ENCODE measurements around the gene WDR41.
"Not testable (repeated sequence)": the region's sequence is repeated elsewhere in the genome, so short reads cannot be mapped to it uniquely, and the experiment has no call there.

Gene WDR41, protein sequence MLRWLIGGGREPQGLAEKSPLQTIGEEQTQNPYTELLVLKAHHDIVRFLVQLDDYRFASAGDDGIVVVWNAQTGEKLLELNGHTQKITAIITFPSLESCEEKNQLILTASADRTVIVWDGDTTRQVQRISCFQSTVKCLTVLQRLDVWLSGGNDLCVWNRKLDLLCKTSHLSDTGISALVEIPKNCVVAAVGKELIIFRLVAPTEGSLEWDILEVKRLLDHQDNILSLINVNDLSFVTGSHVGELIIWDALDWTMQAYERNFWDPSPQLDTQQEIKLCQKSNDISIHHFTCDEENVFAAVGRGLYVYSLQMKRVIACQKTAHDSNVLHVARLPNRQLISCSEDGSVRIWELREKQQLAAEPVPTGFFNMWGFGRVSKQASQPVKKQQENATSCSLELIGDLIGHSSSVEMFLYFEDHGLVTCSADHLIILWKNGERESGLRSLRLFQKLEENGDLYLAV
- total RNA-seq = 53.8 to 116 (median 79.1) reads per million in 18 experiments

GRCh38 chr5:77491783-77492652 is at the start of gene WDR41:
Gene WDR41 (minus strand): TSS chr5:77492316. CDS start chr5:77492220, 96 bp downstream.
- DNase-seq = peak; percentile 96 to 98

- DNase-seq = no peak
These were observed 39.2 kb upstream of the WDR41 start for GRCh38 chr5:77531297-77531696.

- no peak for DNase-seq
These were observed 26.2 kb upstream of the WDR41 start for GRCh38 chr5:77518304-77518703.

DNA sequence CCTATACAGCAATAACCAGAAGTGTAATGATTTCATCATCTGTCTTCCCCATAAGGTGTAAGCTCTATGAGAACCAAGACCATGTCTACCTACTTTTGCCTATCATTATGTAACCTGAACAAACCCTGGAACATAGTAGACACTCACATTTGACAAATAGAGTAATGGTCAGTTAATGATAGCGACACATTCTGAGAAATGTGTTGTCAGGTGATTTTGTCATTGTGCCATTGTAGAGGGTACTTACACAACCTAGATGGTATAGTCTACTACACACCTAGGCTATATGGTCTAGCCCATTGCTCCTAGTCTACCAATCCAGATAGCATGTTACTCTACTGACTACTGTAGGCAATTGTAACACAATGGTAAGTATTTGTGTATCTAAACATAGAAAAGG is 22.3 kb upstream of the WDR41 start:
- DNase-seq = no peak

GRCh38 chr5:77513321-77513720 is 21.2 kb upstream of the WDR41 start:
- DNase-seq = no peak

DNA sequence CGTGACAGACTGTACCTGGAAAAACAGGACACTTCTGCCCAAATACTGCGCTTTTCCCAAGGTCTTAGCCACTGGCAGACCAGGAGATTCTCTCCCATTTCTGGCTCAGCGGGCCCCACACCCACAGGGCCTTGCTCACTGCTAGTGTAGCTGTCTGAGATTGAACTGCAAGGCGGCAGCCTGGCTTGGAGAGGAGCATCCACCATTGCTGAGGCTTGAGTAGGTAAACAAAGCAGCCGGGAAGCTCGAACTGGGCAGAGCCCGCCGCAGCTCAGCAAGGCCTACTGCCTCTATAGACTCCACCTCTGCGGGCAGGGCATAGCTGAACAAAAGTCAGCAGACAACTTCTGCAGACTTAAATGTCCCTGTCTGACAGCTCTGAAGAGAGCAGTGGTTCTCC is 9.0 kb upstream of the WDR41 start:
- DNase-seq = not testable (repeated sequence)

DNA sequence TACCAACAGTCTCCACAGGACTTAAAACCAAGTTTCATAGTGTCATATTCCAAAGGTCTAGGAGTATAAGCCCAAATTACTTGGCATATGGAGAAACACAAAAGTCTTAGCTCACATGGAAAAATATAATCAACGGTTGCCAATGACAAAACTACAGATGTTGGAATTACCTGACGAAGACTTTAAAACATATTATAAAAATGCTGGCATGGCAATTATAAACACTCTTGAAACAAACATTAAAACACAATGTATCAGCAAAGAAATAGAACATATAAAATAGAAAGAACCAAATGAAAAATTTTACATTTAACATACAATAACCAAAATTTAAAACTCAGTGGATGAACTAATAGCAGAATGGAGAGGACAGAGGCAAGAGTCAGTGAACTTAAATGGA is 7.9 kb upstream of the WDR41 start:
- no peak for DNase-seq

- no peak for DNase-seq
These were observed 7.3 kb upstream of the WDR41 start for GRCh38 chr5:77499441-77499840.

- no peak for DNase-seq
These were observed 6.8 kb upstream of the WDR41 start for GRCh38 chr5:77498952-77499351.

DNA sequence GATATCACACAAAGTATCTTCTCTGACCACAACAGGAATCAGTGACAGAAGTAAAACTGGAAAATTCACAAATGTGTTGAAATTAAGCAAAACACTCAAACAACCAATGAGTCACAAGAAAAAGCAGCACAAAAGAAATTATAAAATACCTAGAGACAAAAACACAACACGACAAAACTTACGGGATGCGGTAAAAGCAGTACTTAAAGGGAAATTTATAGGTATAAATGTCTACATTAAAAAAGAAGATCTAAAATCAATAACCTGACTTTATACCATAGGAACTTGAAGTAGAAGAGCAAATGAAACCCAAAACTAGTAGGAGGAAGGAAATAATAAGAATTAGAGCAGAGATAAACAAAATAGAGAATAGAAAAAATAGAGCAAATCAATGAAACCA is 2.8 kb upstream of the WDR41 start:
- DNase-seq = no peak

DNA sequence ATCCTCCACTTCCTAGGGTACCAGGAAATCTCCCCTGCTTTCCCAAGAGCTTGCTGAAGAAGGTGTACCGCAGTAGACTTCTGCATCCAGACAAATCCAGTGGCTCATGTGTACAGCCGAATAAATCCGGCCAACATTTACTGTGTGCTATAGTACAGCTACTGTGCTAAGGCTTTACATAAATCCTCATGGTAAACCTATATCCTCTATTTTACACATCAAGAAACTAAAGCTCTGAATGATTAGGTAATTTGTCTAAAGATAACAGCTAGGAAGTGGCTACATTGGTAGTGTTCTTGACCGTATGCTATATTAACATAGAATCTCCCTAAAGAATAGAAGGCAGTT is 511 bp upstream of the WDR41 start:
- no peak for DNase-seq

GRCh38 chr5:77490741-77491344 is 1.3 kb downstream of the WDR41 start:
- DNase-seq = peak; percentile 38 to 42

- no peak for DNase-seq
These were observed 5.7 kb downstream of the WDR41 start for GRCh38 chr5:77486344-77486962.

GRCh38 chr5:77483682-77484081 is 8.4 kb downstream of the WDR41 start:
- DNase-seq = peak; percentile 12 to 77

- not testable (repeated sequence) for DNase-seq
These were observed 17.1 kb downstream of the WDR41 start for GRCh38 chr5:77475041-77475440.

GRCh38 chr5:77468875-77469274 is 23.2 kb downstream of the WDR41 start:
- DNase-seq = not testable (repeated sequence)

- DNase-seq = peak in 1 of 2 donors; percentile 24
These were observed 28.2 kb downstream of the WDR41 start for GRCh38 chr5:77463905-77464304.

- DNase-seq = no peak
These were observed 30.8 kb downstream of the WDR41 start for GRCh38 chr5:77461287-77461686.

DNA sequence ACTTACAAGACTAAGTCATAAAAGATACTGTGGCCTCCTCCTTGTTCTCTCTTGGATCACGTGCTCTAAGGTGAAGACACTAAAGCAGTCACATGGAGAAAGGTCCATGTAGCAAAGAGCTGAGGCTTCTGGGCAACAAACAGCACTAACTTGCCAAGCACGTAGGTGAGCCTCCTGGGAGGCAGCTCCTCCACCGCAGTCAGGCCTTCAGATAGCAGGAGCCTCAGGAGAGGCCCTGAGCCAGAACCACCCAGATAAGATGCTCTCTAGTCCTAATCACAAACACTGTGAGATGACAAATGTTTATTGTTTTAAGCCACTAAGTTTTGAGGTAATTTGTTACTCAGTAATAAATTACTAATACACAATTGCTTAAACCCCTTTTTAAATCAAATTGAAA is 38.0 kb downstream of the WDR41 start:
- no peak for DNase-seq

DNA sequence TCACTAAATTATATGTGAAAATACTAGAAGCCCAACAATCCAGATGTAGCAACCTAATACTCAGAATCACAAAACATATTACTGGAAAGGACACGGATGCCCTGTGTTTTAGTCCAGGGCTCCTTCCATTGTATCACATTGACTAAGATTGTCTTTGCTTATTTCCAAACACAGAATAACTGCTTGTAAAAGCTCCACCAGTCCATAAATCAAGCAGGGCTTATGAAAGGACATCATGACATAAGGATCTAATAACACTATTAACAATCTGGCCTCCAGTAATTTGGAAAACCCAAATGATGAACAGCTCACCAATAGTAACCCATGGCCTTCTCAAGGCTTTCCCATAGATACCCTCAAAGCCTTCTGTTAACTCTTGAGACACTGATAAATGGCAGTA is 39.8 kb downstream of the WDR41 start:
- no peak for DNase-seq

- DNase-seq = peak; percentile 43 to 50
These were observed 42.1 kb downstream of the WDR41 start for GRCh38 chr5:77449981-77450380.

DNA sequence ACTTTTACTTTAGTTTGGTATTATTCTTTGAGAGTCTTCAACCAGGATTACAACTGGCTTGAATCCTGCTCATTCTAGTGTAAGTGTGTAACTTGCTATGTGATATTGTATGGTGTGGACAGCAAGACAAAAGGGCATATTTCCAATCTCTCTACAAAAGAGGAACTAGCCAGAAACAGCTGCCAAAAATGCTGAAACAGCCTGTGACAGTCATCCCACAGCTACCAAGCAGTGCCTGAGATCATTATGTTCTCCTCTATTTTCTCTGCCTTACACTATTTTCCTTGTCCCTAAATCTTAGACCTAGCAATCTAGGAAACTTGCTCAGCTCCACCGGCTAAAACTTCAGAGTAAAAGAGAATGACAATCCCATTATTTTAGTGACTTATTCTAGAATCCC is 42.8 kb downstream of the WDR41 start:
- DNase-seq = peak; percentile 66 to 70

GRCh38 chr5:77448831-77449230 is 43.3 kb downstream of the WDR41 start:
- DNase-seq = no peak

Measured in inflammatory macrophage (primary cell).